ENCODE results near the gene RUFY1. TPM values are rescaled to one million over a fixed set of nuclear protein-coding genes. Genes with fewer than 3 reads are reported as not detected.
"Not testable (repeated sequence)": the region's sequence is repeated elsewhere in the genome, so short reads cannot be mapped to it uniquely, and the experiment has no call there.

RUFY1 gene
- total RNA-seq, 2 experiments from 2014 or later, result 35.8 to 47.7 TPM

GRCh38 chr5:179516221-179516620 lies 34.1 kb upstream of the RUFY1 start:
- Histone ChIP-seq H3K36me3 (ENCODE audit: insufficient read depth, low read length) (no peaks in the 10 kb centered on the region), H2AFZ (ENCODE audit: low read length) (no peak overlapping the region), H3K79me2 (ENCODE audit: insufficient read depth, low read depth, low read length) (no peaks in the 10 kb centered on the region), H4K20me1 (ENCODE audit: insufficient read depth, low read length) (no peaks in the 10 kb centered on the region), H3K9me2 (ENCODE audit: insufficient read depth, low read length) (no peaks in the 10 kb centered on the region), H3K9me3 (ENCODE audit: low read length) (no peaks in the 10 kb centered on the region), H3K4me1 (ENCODE audit: insufficient read depth, low read length, poor library complexity, severe bottlenecking) (no peaks in the 10 kb centered on the region), H3K4me3 (ENCODE audit: low read depth, low read length, poor library complexity, severe bottlenecking) (no peak overlapping the region), H3K27ac (ENCODE audit: low read depth, low read length, poor library complexity, severe bottlenecking) (no peak overlapping the region), H3K4me2 (ENCODE audit: low read length) (no peak overlapping the region)
- CTCF ChIA-PET (ENCODE audit: unreplicated experiment), result no interaction called here
- DNase-seq (ENCODE audit: low spot score), result no peak
- intact Hi-C loops (cut with micrococcal nuclease; ENCODE audit: unreplicated experiment), result no loop called here
- no TSS peak for BruUV-seq (replicated peaks)
- POLR2A ChIA-PET, result no interaction called here
- TF ChIP-seq CTCF (conservative IDR thresholded peaks at IDR 0.05; ENCODE audit: low read length) (no peak), EZH2phosphoT487 (IDR thresholded peaks at IDR 0.05; ENCODE audit: borderline replicate concordance, low read depth, low read length) (no peak)

GRCh38 chr5:179517746-179518145 lies 32.6 kb upstream of the RUFY1 start:
- H3K9me3 ChIP-seq (ENCODE audit: low read length); H3K9me2 ChIP-seq (ENCODE audit: insufficient read depth, low read length); CTCF ChIA-PET (ENCODE audit: unreplicated experiment); intact Hi-C loops (cut with micrococcal nuclease; ENCODE audit: unreplicated experiment); BruUV-seq (replicated peaks); H3K4me2 ChIP-seq (ENCODE audit: low read length); H3K27ac ChIP-seq (ENCODE audit: low read depth, low read length, poor library complexity, severe bottlenecking); H4K20me1 ChIP-seq (ENCODE audit: insufficient read depth, low read length); DNase-seq (ENCODE audit: low spot score); H3K4me1 ChIP-seq (ENCODE audit: insufficient read depth, low read length, poor library complexity, severe bottlenecking); H3K4me3 ChIP-seq (ENCODE audit: low read depth, low read length, poor library complexity, severe bottlenecking); H3K36me3 ChIP-seq (ENCODE audit: insufficient read depth, low read length); H2AFZ ChIP-seq (ENCODE audit: low read length); H3K79me2 ChIP-seq (ENCODE audit: insufficient read depth, low read depth, low read length): not testable (repeated sequence)
- POLR2A ChIA-PET, result interaction anchor here (0.6 kb wide), 1 partner anchor 33 kb away, joined by 6 read pairs; the partner anchor contains the start of gene RUFY1

DNA sequence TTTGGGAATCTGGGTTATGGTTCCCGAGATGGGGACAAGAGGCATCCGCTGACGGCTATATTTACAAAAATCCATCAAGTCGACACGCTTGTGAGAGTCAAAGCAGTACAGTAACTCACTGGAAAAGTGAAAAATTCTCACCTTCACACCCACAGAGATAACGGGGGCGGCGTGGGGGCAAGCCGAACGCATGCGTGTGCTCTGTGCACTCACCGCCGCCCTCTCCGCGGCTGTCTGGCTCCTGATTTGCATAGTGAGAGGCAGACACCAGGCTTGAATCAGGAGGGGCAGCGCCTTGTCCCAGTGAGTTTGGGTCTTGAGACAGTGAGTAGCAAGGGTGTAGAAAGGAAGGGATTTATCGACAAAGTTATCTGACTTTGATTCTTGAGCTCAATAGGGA lies 32.0 kb upstream of the RUFY1 start:
- H3K4me2 ChIP-seq (ENCODE audit: low read length); H3K9me3 ChIP-seq (ENCODE audit: low read length); H4K20me1 ChIP-seq (ENCODE audit: insufficient read depth, low read length); intact Hi-C loops (cut with micrococcal nuclease; ENCODE audit: unreplicated experiment); H3K27ac ChIP-seq (ENCODE audit: low read depth, low read length, poor library complexity, severe bottlenecking); H3K9me2 ChIP-seq (ENCODE audit: insufficient read depth, low read length); BruUV-seq (replicated peaks); H3K36me3 ChIP-seq (ENCODE audit: insufficient read depth, low read length); H2AFZ ChIP-seq (ENCODE audit: low read length); H3K4me3 ChIP-seq (ENCODE audit: low read depth, low read length, poor library complexity, severe bottlenecking); CTCF ChIA-PET (ENCODE audit: unreplicated experiment); POLR2A ChIA-PET; H3K4me1 ChIP-seq (ENCODE audit: insufficient read depth, low read length, poor library complexity, severe bottlenecking); DNase-seq (ENCODE audit: low spot score); H3K79me2 ChIP-seq (ENCODE audit: insufficient read depth, low read depth, low read length): not testable (repeated sequence)

DNA sequence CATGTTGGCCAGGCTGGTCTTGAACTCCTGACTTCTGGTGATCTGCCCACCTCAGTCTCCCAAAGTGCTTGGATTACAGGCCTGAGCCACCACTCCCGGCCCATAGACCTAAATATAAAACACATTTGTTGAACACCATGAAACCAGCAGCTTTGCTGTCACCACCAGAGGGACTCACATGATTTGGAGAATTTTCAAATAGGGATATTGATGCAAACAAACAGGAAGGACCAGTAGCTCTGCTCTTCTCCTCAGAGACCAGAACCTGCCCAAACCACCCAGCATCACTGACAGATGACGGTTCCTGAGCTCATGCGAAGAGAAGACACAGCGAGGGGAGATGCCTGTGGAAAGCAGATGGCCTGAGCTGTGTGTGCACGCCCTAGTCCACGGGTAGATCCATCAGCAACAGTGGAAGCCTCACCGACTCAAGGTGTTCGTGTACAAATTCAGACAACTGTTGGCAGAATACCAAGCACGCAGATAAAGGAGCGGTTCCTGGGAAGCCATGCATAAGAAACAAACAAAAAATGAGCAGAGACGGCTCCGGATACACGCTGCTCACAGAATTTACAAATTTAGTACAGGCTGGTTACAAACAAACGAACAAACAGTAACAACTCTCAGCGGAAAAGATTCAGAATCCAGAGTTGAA lies 30.8 kb upstream of the RUFY1 start:
- H3K36me3 ChIP-seq (ENCODE audit: insufficient read depth, low read length); H3K27ac ChIP-seq (ENCODE audit: low read depth, low read length, poor library complexity, severe bottlenecking); H4K20me1 ChIP-seq (ENCODE audit: insufficient read depth, low read length); intact Hi-C loops (cut with micrococcal nuclease; ENCODE audit: unreplicated experiment); BruUV-seq (replicated peaks); H3K4me1 ChIP-seq (ENCODE audit: insufficient read depth, low read length, poor library complexity, severe bottlenecking); H3K9me3 ChIP-seq (ENCODE audit: low read length); H3K9me2 ChIP-seq (ENCODE audit: insufficient read depth, low read length); H2AFZ ChIP-seq (ENCODE audit: low read length); H3K4me3 ChIP-seq (ENCODE audit: low read depth, low read length, poor library complexity, severe bottlenecking); POLR2A ChIA-PET; CTCF ChIA-PET (ENCODE audit: unreplicated experiment); H3K79me2 ChIP-seq (ENCODE audit: insufficient read depth, low read depth, low read length): not testable (repeated sequence)
- peak; percentile 16 for DNase-seq (ENCODE audit: low spot score)
- TF ChIP-seq CTCF (conservative IDR thresholded peaks at IDR 0.05; ENCODE audit: low read length), result 0 out of 2 replicates have a peak, but pooled peaks have one; percentile 18
- 0 out of 2 replicates have a peak overlapping the region, but pooled peaks have one; percentile 16 for H3K4me2 ChIP-seq (ENCODE audit: low read length)

- CTCF ChIA-PET (ENCODE audit: unreplicated experiment); H3K36me3 ChIP-seq (ENCODE audit: insufficient read depth, low read length); POLR2A ChIA-PET; H2AFZ ChIP-seq (ENCODE audit: low read length); H3K9me3 ChIP-seq (ENCODE audit: low read length); H3K4me3 ChIP-seq (ENCODE audit: low read depth, low read length, poor library complexity, severe bottlenecking); BruUV-seq (replicated peaks); H4K20me1 ChIP-seq (ENCODE audit: insufficient read depth, low read length); H3K9me2 ChIP-seq (ENCODE audit: insufficient read depth, low read length); intact Hi-C loops (cut with micrococcal nuclease; ENCODE audit: unreplicated experiment); H3K4me2 ChIP-seq (ENCODE audit: low read length); DNase-seq (ENCODE audit: low spot score); H3K79me2 ChIP-seq (ENCODE audit: insufficient read depth, low read depth, low read length); H3K27ac ChIP-seq (ENCODE audit: low read depth, low read length, poor library complexity, severe bottlenecking); H3K4me1 ChIP-seq (ENCODE audit: insufficient read depth, low read length, poor library complexity, severe bottlenecking): not testable (repeated sequence)
These were observed 28.2 kb upstream of the RUFY1 start for GRCh38 chr5:179522107-179522506.

Data from OCI-LY7 (cell line).